Endothelial cell of umbilical vein (primary cell): ENCODE measurements around the gene RTKN. TPM values are rescaled to one million over a fixed set of nuclear protein-coding genes. Genes with fewer than 3 reads are reported as not detected.

ENCODE experiments used
- BruUV-seq: library from RNA; stranded (reverse); fragments of 400-500 nt; replicated peaks from 2 replicates; lab custom pipeline; 2021; lab: Mats Ljungman, UMichigan
- CTCF ChIA-PET: fragments of 300-600, 350-600 bp; sonication (Branson Sonifier 250); formaldehyde crosslinking; loops from one replicate; lab custom pipeline; 2021; ENCODE audit warnings: antibody characterized with exemption, inconsistent platforms; lab: Charles Lee
- POLR2A ChIA-PET: fragments of 300-600, 350-600 bp; sonication (Branson Sonifier 250); formaldehyde crosslinking; loops from one replicate; lab custom pipeline; 2021; ENCODE audit warnings: antibody characterized with exemption, inconsistent platforms; lab: Charles Lee
- DNase-seq: peaks from one replicate; pipeline ENCODE4 v3.0.0-alpha.2; 2011; ENCODE audit warnings: low read depth, low spot score
- FAIRE-seq: peaks from 2 replicates; lab custom pipeline; 2011; peaks lifted over from hg19 to GRCh38; lab: Jason Lieb, UNC
- H2AFZ ChIP-seq: 2 replicates; pipeline ENCODE4 v1.6.0; 2012; ENCODE audit warnings: low read depth, low read length, control low read depth, inconsistent platforms
- H3K27ac ChIP-seq: 2 replicates; pipeline ENCODE4 v1.5.1; 2011; ENCODE audit warnings: low read depth, mild to moderate bottlenecking, control low read depth, low read length, moderate library complexity; ENCODE audit not compliant: insufficient read depth
- H3K27me3 ChIP-seq, 2 experiments: 2 replicates each; pipeline versions ENCODE4 v1.6.0 to v1.6.1; 2011; ENCODE audit warnings: low read length in 2 of 2, mixed read lengths in 1 of 2; ENCODE audit not compliant: control insufficient read depth in 2 of 2, insufficient read depth in 2 of 2
- H3K36me3 ChIP-seq, 2 experiments: 2 replicates in 1 of 2; 3 replicates in 1 of 2; pipeline ENCODE4 v1.5.1; 2011; ENCODE audit warnings: low read length in 2 of 2, mild to moderate bottlenecking in 1 of 2, moderate library complexity in 1 of 2; ENCODE audit not compliant: control insufficient read depth in 2 of 2, insufficient read depth in 2 of 2; ENCODE audit errors: extremely low read depth in 1 of 2
- H3K4me1 ChIP-seq: 3 replicates; pipeline ENCODE4 v1.5.1; 2011; ENCODE audit warnings: mild to moderate bottlenecking, low read length; ENCODE audit not compliant: control insufficient read depth, insufficient read depth; ENCODE audit errors: extremely low read depth
- H3K4me2 ChIP-seq: 2 replicates; pipeline ENCODE4 v1.6.1; 2011; ENCODE audit warnings: low read length, control low read depth, mixed read lengths; ENCODE audit not compliant: insufficient read depth
- H3K4me3 ChIP-seq, 3 experiments: fragments of 200-600 bp in 1 of 3; sonication (generic), shearing (Covaris generic) in 1 of 3; replicated peaks in 1 of 3; 2 replicates each; pipeline ENCODE4 v1.5.1; 2011 to 2016; ENCODE audit warnings: control low read depth in 3 of 3, low read length in 3 of 3, mild to moderate bottlenecking in 2 of 3, inconsistent platforms in 1 of 3, low read depth in 1 of 3, moderate library complexity in 1 of 3; ENCODE audit not compliant: insufficient read depth in 1 of 3
- H3K79me2 ChIP-seq: 2 replicates; pipeline ENCODE4 v1.6.0; 2012; ENCODE audit warnings: low read length, inconsistent platforms; ENCODE audit not compliant: control insufficient read depth, insufficient read depth
- H3K9ac ChIP-seq: replicated peaks from 2 replicates; pipeline ENCODE3; 2011; ENCODE audit warnings: low read length, control low read depth; ENCODE audit not compliant: insufficient read depth; ENCODE audit errors: extremely low read depth
- H3K9me1 ChIP-seq: replicated peaks from 3 replicates; pipeline ENCODE4 v1.6.0; 2011; ENCODE audit warnings: mild to moderate bottlenecking, low read length; ENCODE audit not compliant: control insufficient read depth, insufficient read depth; ENCODE audit errors: extremely low read depth
- H3K9me3 ChIP-seq: replicated peaks from 2 replicates; pipeline ENCODE4 v1.5.1; 2012; ENCODE audit warnings: low read length, inconsistent platforms; ENCODE audit not compliant: control insufficient read depth, insufficient read depth
- H4K20me1 ChIP-seq: replicated peaks from 2 replicates; pipeline ENCODE3; 2011; ENCODE audit warnings: mild to moderate bottlenecking, low read length; ENCODE audit not compliant: control insufficient read depth, insufficient read depth; ENCODE audit errors: extremely low read depth
- CTCF ChIP-seq, 2 donors: IDR thresholded peaks; 1 replicate in 1 of 2; 2 replicates in 1 of 2; pipeline ENCODE4 v1.5.1; 2011; ENCODE audit warnings: low read length in 2 of 2, mild to moderate bottlenecking in 2 of 2, moderate library complexity in 2 of 2, control low read depth in 1 of 2, inconsistent platforms in 1 of 2, low read depth in 1 of 2; ENCODE audit not compliant: insufficient read depth in 1 of 2; ENCODE audit errors: extremely low read depth in 1 of 2
- EZH2 ChIP-seq: IDR thresholded peaks from 2 replicates; pipeline ENCODE4 v1.6.1; 2012; ENCODE audit warnings: borderline replicate concordance, low read depth, mild to moderate bottlenecking, moderate library complexity, low read length, inconsistent platforms; ENCODE audit not compliant: severe bottlenecking
- FOS ChIP-seq: IDR thresholded peaks from 2 replicates; pipeline ENCODE4 v1.6.1; 2011; ENCODE audit warnings: mild to moderate bottlenecking, low read length, moderate library complexity, borderline replicate concordance; ENCODE audit not compliant: insufficient read depth
- GATA2 ChIP-seq: IDR thresholded peaks from 2 replicates; pipeline ENCODE4 v1.7.0; 2011; ENCODE audit warnings: low read depth, mild to moderate bottlenecking, moderate library complexity, mixed read lengths, low read length; ENCODE audit not compliant: insufficient read length, insufficient read depth
- JUN ChIP-seq: IDR thresholded peaks from 2 replicates; pipeline ENCODE4 v1.6.1; 2011; ENCODE audit warnings: borderline replicate concordance, low read depth; ENCODE audit not compliant: insufficient read length, insufficient read depth
- MAX ChIP-seq: IDR thresholded peaks from 2 replicates; pipeline ENCODE4 v1.6.1; 2011; ENCODE audit not compliant: insufficient read depth, insufficient read length
- MYC ChIP-seq: IDR thresholded peaks from one replicate; pipeline ENCODE4 v1.6.1; 2011; ENCODE audit warnings: mild to moderate bottlenecking, low read depth, low read length
- POLR2A ChIP-seq: IDR thresholded peaks from 2 replicates; pipeline ENCODE4 v1.6.1; 2012; ENCODE audit warnings: low read depth, mild to moderate bottlenecking, control low read depth, low read length
- POLR2AphosphoS5 ChIP-seq: IDR thresholded peaks from 2 replicates; pipeline ENCODE4 v1.6.1; 2012; ENCODE audit warnings: low read depth, mild to moderate bottlenecking, control low read depth, low read length, moderate library complexity; ENCODE audit not compliant: insufficient read depth
- dilution Hi-C: fragments of 300-500 bp; cut with MboI; formaldehyde crosslinking; loops from one replicate; pipeline ENCODE4 v1.15.0; 2019; ENCODE audit warnings: low sequenced_read_pairs; ENCODE audit not compliant: extremely low pct_ligation_motif_present
- intact Hi-C: fragments of 100-400 bp; cut with micrococcal nuclease; formaldehyde crosslinking; loops from one replicate; pipeline ENCODE4 v1.10.0; 2022
- polyA plus RNA-seq, 4 experiments: library from polyadenylated mRNA; depleted of rRNA in 3 of 4; stranded (reverse) in 3 of 4; unstranded in 1 of 4; fragments of >200 nt; gene quantifications; 2 replicates each; pipeline versions ENCODE4 v1.2.1 to v1.2.3, GENCODE V29; 2011 to 2012; ENCODE audit warnings: missing spikeins in 1 of 4
- total RNA-seq: library from RNA; stranded (reverse); gene quantifications from 2 replicates; pipeline ENCODE4 v1.2.3, GENCODE V29; 2021

Gene RTKN
- total and polyA plus RNA-seq, 2 donors (not counting 3 experiments of a cell fraction or from before 2014, with no cell fraction given): 20.0 to 20.7 TPM

GRCh38 chr2:74438248-74438647, 3.5 kb downstream of the RTKN start:
- CTCF ChIA-PET: interaction anchor here (0.5 kb wide), 1 partner anchor 37 kb away, joined by 3 read pairs; no protein-coding TSS in a partner anchor
- dilution Hi-C loops: no loop called here

GRCh38 chr2:74436848-74437695, 4.7 kb downstream of the RTKN start:
- intact Hi-C loops: no loop called here
- Histone ChIP-seq H3K79me2 (no peaks in the 10 kb centered on the region), H4K20me1 (no peaks in the 10 kb centered on the region), H3K9me1 (no peaks in the 10 kb centered on the region), H3K4me3 (no peak overlapping the region), H3K4me2 (no peak overlapping the region), H3K27me3 (peaks cover 6 to 14% of the 10 kb centered on the region in 2 experiments), H3K36me3 (no peaks in the 10 kb centered on the region), H3K9ac (no peak overlapping the region), H3K27ac (no peak overlapping the region), H3K9me3 (no peaks in the 10 kb centered on the region), H2AFZ (no peak overlapping the region), H3K4me1 (peaks cover 19% of the 10 kb centered on the region)
- ChIA-PET CTCF (no interaction called here), POLR2A (no interaction called here)
- TF ChIP-seq GATA2 (no peak), POLR2A (no peak), MYC (no peak), EZH2 (no peak), MAX (no peak), JUN (no peak), FOS (no peak), POLR2AphosphoS5 (no peak), CTCF (IDR thresholded peaks at IDR 0.05; ENCODE audit: extremely low read depth in 1 of 2, insufficient read depth in 1 of 2, low read depth in 1 of 2, low read length in 2 of 2) (no peak)
- dilution Hi-C loops: no loop called here
- DNase-seq (no peak), FAIRE-seq (no peak)
- no TSS peak for BruUV-seq

More at GRCh38 chr2:74438248-74438647, 3.5 kb downstream of the RTKN start:
- H3K36me3 ChIP-seq: no peaks in the 10 kb centered on the region
- peaks cover 13 to 19% of the 10 kb centered on the region in 2 experiments for H3K27me3 ChIP-seq
- FAIRE-seq (no peak), DNase-seq (no peak)
- no peaks in the 10 kb centered on the region for H4K20me1 ChIP-seq
- H3K27ac ChIP-seq: no peak overlapping the region
- TF ChIP-seq GATA2 (no peak), JUN (no peak), EZH2 (no peak), FOS (no peak), POLR2AphosphoS5 (no peak), POLR2A (no peak)
- H3K9me1 ChIP-seq: no peaks in the 10 kb centered on the region
- BruUV-seq: no TSS peak
- no peak overlapping the region for H3K4me3 ChIP-seq
- H3K9ac ChIP-seq: no peak overlapping the region
- no peak overlapping the region for H3K4me2 ChIP-seq
- no peaks in the 10 kb centered on the region for H3K9me3 ChIP-seq
- H2AFZ ChIP-seq: no peak overlapping the region
- intact Hi-C loops: no loop called here
- no peaks in the 10 kb centered on the region for H3K79me2 ChIP-seq
- peaks cover 19% of the 10 kb centered on the region for H3K4me1 ChIP-seq
- POLR2A ChIA-PET: no interaction called here
